GM12878 (cell line): ENCODE data around the gene CD52. TPM values are rescaled to one million over a fixed set of nuclear protein-coding genes. Genes with fewer than 3 reads are reported as not detected.

ENCODE experiments used
- ATAC-seq: fragments of 200-7000 bp; cut with Tn5 transposase; 3 replicates; pipeline ENCODE4 v1.9.1; 2020; ENCODE audit warnings: mild to moderate bottlenecking, moderate library complexity
- BruUV-seq: library from RNA; stranded (reverse); fragments of 400-500 nt; replicated peaks from 2 replicates; lab custom pipeline; 2021; lab: Mats Ljungman, UMichigan
- CTCF ChIA-PET: fragments of 300-600 bp; sonication (Branson Sonifier 250); formaldehyde crosslinking; extraction: SDS; loops from one replicate; lab custom pipeline; 2021; ENCODE audit warnings: inconsistent platforms; lab: Yijun Ruan, JAX
- POLR2A ChIA-PET: fragments of 350-600 bp; formaldehyde crosslinking; extraction: SDS; loops from one replicate; lab custom pipeline; 2021; ENCODE audit warnings: inconsistent platforms; lab: Charles Lee
- RAD21 ChIA-PET: fragments of 300-600 bp; sonication (Branson Sonifier 250); formaldehyde crosslinking; loops from one replicate; lab custom pipeline; 2023; ENCODE audit warnings: antibody characterized with exemption; ENCODE audit not compliant: unreplicated experiment; lab: Charles Lee
- SMC1A ChIA-PET: fragments of 300-600 bp; sonication (Branson Sonifier 250); formaldehyde crosslinking; loops from one replicate; lab custom pipeline; 2023; ENCODE audit not compliant: unreplicated experiment, uncharacterized antibody; lab: Charles Lee
- DNase-seq: peaks from one replicate; pipeline ENCODE4 v3.0.0-alpha.2; 2011; ENCODE audit warnings: low read depth, low spot score
- FAIRE-seq: peaks from 3 replicates; lab custom pipeline; 2011; peaks lifted over from hg19 to GRCh38; lab: Jason Lieb, UNC
- H2AFZ ChIP-seq: 2 replicates; pipeline ENCODE4 v1.6.0; 2011; ENCODE audit warnings: low read depth, low read length, control low read depth; ENCODE audit not compliant: control insufficient read depth
- H3K27ac ChIP-seq: 2 replicates; pipeline ENCODE4 v1.5.1; 2011; ENCODE audit warnings: control low read depth; ENCODE audit not compliant: control insufficient read depth, insufficient read depth
- H3K27me3 ChIP-seq, 2 experiments: replicated peaks in 1 of 2; 2 replicates each; pipeline versions ENCODE4 v1.6.0 to v1.6.1; 2011; ENCODE audit warnings: low read length in 1 of 2; ENCODE audit not compliant: control insufficient read depth in 2 of 2, insufficient read depth in 2 of 2
- H3K36me3 ChIP-seq, 2 experiments: 2 replicates each; pipeline ENCODE4 v1.5.1; 2011; ENCODE audit warnings: low read length in 1 of 2; ENCODE audit not compliant: control insufficient read depth in 2 of 2, insufficient read depth in 2 of 2
- H3K4me1 ChIP-seq: 2 replicates; pipeline ENCODE4 v1.6.1; 2011; ENCODE audit warnings: mild to moderate bottlenecking, low read length, moderate library complexity, mixed read lengths; ENCODE audit not compliant: control insufficient read depth, insufficient read depth
- H3K4me2 ChIP-seq: 2 replicates; pipeline ENCODE4 v1.6.0; 2011; ENCODE audit warnings: control low read depth; ENCODE audit not compliant: control insufficient read depth, insufficient read depth
- H3K4me3 ChIP-seq: fragments of 200-600 bp; sonication (generic); 2 replicates; pipeline ENCODE4 v1.5.1; 2016
- H3K79me2 ChIP-seq: 2 replicates; pipeline ENCODE4 v1.6.0; 2011; ENCODE audit warnings: low read length; ENCODE audit not compliant: control insufficient read depth, insufficient read depth
- H3K9ac ChIP-seq: 2 replicates; pipeline ENCODE4 v1.8.0; 2011; ENCODE audit warnings: low read length, control low read depth, mixed read lengths; ENCODE audit not compliant: control insufficient read depth, insufficient read depth
- H3K9me3 ChIP-seq: replicated peaks from 3 replicates; pipeline ENCODE4 v1.5.1; 2011; ENCODE audit warnings: mild to moderate bottlenecking, low read length; ENCODE audit not compliant: control insufficient read depth, insufficient read depth
- H4K20me1 ChIP-seq: 2 replicates; pipeline ENCODE4 v1.6.0; 2011; ENCODE audit not compliant: control insufficient read depth, insufficient read depth
- ASH2L ChIP-seq: fragments of 300-600, 200-600 bp; sonication (generic); IDR thresholded peaks from 2 replicates; pipeline ENCODE4 v1.6.1; 2017; ENCODE audit warnings: low read depth, mild to moderate bottlenecking, borderline replicate concordance
- CHD1 ChIP-seq: IDR thresholded peaks from 2 replicates; pipeline ENCODE4 v1.6.1; 2012; ENCODE audit warnings: low read depth, low read length, improper control_type of control experiment
- NR2C2 ChIP-seq: IDR thresholded peaks from 2 replicates; pipeline ENCODE4 v1.6.1; 2011; ENCODE audit warnings: borderline replicate concordance, low read depth; ENCODE audit not compliant: control insufficient read depth, insufficient read length
- SREBF2 ChIP-seq: IDR thresholded peaks from 2 replicates; pipeline ENCODE4 v1.6.1; 2012; ENCODE audit warnings: mild to moderate bottlenecking, low read length
- SRF ChIP-seq, 2 experiments: IDR thresholded peaks; 2 replicates each; pipeline ENCODE4 v1.6.1; 2011; ENCODE audit warnings: low read depth in 2 of 2, low read length in 2 of 2, mild to moderate bottlenecking in 1 of 2, moderate library complexity in 1 of 2
- TAF1 ChIP-seq: IDR thresholded peaks from 2 replicates; pipeline ENCODE4 v1.6.1; 2011; ENCODE audit warnings: mild to moderate bottlenecking, low read depth, low read length, borderline replicate concordance
- TARDBP ChIP-seq: IDR thresholded peaks from 2 replicates; pipeline ENCODE4 v1.6.1; 2016; ENCODE audit warnings: borderline replicate concordance
- TBL1XR1 ChIP-seq: IDR thresholded peaks from 2 replicates; pipeline ENCODE4 v1.6.1; 2012; ENCODE audit warnings: low read depth, low read length, improper control_type of control experiment
- WRNIP1 ChIP-seq: IDR thresholded peaks from 2 replicates; pipeline ENCODE4 v1.6.1; 2011; ENCODE audit warnings: low read depth, low read length, improper control_type of control experiment, borderline replicate concordance
- WGBS: methylation state at CpG from one replicate; pipeline ENCODE4 v1.1.6; 2016; ENCODE audit warnings: low lambda C conversion rate; ENCODE audit not compliant: insufficient replicate concordance, insufficient coverage; ENCODE audit errors: missing lambda C conversion rate; 5-methylcytosine and 5-hydroxymethylcytosine counted together
- in situ Hi-C: fragments of 300-500 bp; cut with MboI; formaldehyde crosslinking; loops from 9 replicates; pipeline ENCODE4 v1.14.3; 2018; ENCODE audit warnings: mixed read lengths
- intact Hi-C: fragments of 100-400 bp; cut with micrococcal nuclease; formaldehyde crosslinking; loops from one replicate; pipeline ENCODE4 v1.14.2; 2022; ENCODE audit not compliant: unreplicated experiment
- polyA plus RNA-seq, 11 experiments: library from polyadenylated mRNA; depleted of rRNA in 4 of 11; unstranded in 6 of 11; stranded (reverse) in 5 of 11; fragments of >200 nt; fragmentation: Nextera tagmentation in 4 of 11; fragmentation: Illumina TruSeq in 1 of 11; extraction: Ambion mirVana in 4 of 11; extraction: Trizol in 1 of 11; gene quantifications; 1 replicate in 1 of 11; 2 replicates in 10 of 11; pipeline versions ENCODE4 v1.2.1 to v1.2.3, GENCODE V29; 2011 to 2016; ENCODE audit warnings: inconsistent platforms in 2 of 11, missing spikeins in 2 of 11, low read depth in 1 of 11
- total RNA-seq, 4 experiments: library from RNA; depleted of rRNA in 3 of 4; stranded (reverse); fragments of >200 nt in 3 of 4; fragmentation: Illumina TruSeq in 1 of 4; extraction: Trizol in 1 of 4; gene quantifications; 2 replicates each; pipeline versions ENCODE4 v1.2.1 to v1.2.3, GENCODE V29; 2013 to 2021
- TF ChIP-seq, protein P1 (sequence below): fragments of 450-650 bp; formaldehyde crosslinking; IDR thresholded peaks from 2 replicates; pipeline ENCODE4 v1.4.0; 2022; ENCODE audit warnings: mild to moderate bottlenecking, moderate library complexity
- TF ChIP-seq, protein P2 (sequence below): fragments of 450-650 bp; IDR thresholded peaks from 2 replicates; pipeline ENCODE4 v1.6.1; 2017; ENCODE audit warnings: low read depth, mild to moderate bottlenecking, moderate library complexity
- TF ChIP-seq, protein P3 (sequence below): IDR thresholded peaks from 2 replicates; pipeline ENCODE4 v1.6.1; 2012; ENCODE audit warnings: low read depth, low read length, improper control_type of control experiment

The CD52 gene
- total and polyA plus RNA-seq, 10 of the 15 experiments (the other 5 are each of a cell fraction or from before 2014, with no cell fraction given): 237 to 2,736 (median 532) TPM

DNA sequence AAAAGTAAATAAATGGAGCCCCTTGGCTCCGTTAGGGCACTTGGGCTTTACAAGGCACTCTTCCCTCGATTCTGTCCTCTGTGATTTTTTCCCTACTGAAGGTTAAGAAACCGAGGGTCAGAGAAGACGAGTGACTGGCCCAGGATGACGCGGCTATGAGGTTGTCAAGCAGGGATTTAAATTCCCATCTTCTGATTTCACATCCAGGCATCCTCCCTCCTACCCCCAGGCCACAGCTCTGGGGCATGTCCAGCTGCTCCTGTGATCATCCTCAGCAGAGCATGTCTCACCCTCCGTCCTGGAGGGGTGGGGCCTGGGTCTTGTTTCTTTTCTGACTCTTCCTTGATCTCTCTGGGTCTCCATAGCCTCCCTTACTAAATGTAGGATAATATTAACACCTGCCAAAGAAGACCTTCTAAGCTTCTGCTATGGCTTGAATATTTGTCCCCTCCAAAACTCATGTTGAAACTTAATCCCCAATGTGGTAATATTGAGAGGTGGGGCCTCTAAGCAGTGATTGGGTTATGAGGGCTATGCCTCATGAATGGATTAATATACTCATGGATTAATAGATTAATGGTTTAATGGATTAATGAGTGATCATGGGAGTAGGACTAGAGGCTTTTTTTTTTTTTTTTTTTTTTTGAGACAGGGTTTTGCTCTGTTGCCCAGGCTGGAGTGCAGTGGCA, 31.6 kb downstream of the CD52 start (continued):
- TF ChIP-seq, protein P1, sequence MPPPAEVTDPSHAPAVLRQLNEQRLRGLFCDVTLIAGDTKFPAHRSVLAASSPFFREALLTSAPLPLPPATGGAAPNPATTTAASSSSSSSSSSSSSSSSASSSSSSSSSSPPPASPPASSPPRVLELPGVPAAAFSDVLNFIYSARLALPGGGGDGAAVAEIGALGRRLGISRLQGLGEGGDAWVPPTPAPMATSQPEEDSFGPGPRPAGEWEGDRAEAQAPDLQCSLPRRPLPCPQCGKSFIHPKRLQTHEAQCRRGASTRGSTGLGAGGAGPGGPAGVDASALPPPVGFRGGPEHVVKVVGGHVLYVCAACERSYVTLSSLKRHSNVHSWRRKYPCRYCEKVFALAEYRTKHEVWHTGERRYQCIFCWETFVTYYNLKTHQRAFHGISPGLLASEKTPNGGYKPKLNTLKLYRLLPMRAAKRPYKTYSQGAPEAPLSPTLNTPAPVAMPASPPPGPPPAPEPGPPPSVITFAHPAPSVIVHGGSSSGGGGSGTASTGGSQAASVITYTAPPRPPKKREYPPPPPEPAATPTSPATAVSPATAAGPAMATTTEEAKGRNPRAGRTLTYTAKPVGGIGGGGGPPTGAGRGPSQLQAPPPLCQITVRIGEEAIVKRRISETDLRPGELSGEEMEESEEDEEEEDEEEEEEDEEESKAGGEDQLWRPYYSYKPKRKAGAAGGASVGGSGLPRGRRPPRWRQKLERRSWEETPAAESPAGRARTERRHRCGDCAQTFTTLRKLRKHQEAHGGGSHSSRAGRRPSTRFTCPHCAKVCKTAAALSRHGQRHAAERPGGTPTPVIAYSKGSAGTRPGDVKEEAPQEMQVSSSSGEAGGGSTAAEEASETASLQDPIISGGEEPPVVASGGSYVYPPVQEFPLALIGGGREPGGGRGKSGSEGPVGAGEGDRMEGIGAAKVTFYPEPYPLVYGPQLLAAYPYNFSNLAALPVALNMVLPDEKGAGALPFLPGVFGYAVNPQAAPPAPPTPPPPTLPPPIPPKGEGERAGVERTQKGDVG (CRISPR knock-in tag): no peak
- TF ChIP-seq, protein P2, sequence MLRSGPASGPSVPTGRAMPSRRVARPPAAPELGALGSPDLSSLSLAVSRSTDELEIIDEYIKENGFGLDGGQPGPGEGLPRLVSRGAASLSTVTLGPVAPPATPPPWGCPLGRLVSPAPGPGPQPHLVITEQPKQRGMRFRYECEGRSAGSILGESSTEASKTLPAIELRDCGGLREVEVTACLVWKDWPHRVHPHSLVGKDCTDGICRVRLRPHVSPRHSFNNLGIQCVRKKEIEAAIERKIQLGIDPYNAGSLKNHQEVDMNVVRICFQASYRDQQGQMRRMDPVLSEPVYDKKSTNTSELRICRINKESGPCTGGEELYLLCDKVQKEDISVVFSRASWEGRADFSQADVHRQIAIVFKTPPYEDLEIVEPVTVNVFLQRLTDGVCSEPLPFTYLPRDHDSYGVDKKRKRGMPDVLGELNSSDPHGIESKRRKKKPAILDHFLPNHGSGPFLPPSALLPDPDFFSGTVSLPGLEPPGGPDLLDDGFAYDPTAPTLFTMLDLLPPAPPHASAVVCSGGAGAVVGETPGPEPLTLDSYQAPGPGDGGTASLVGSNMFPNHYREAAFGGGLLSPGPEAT: no peak

DNA sequence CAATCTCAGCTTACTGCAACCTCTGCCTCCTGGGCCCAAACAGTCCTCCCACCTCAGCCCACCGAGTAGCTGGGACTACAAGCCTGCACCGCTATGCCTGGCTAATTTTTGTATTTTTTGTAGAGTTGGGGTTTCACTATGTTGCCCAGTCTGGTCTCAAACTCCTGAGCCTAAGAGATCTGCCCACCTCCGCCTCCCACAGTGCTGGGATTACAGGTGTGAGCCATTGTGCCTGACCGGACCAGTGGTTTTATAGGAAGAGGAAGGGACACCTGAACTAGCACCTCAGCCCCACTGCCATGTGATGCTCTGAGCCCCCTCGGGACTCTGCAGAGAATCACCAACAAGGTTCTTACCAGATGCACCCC, 32.1 kb downstream of the CD52 start:
- H3K4me1 ChIP-seq: no peaks in the 10 kb centered on the region
- RAD21 ChIA-PET: no interaction called here
- H4K20me1 ChIP-seq: no peaks in the 10 kb centered on the region
- DNase-seq (no peak), FAIRE-seq (no peak), ATAC-seq (no peak)
- TF ChIP-seq ASH2L: no peak
- TF ChIP-seq TBL1XR1: no peak
- TF ChIP-seq NR2C2: no peak
- TF ChIP-seq, protein P3, sequence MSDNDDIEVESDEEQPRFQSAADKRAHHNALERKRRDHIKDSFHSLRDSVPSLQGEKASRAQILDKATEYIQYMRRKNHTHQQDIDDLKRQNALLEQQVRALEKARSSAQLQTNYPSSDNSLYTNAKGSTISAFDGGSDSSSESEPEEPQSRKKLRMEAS: no peak
- TF ChIP-seq SRF (IDR thresholded peaks at IDR 0.05; ENCODE audit: low read depth in 2 of 2, low read length in 2 of 2): no peak
- no peak for TF ChIP-seq WRNIP1
- TF ChIP-seq TARDBP: no peak
- TF ChIP-seq TAF1: no peak
- no peak for TF ChIP-seq SREBF2
- TF ChIP-seq CHD1: no peak
- H3K27ac ChIP-seq: no peak overlapping the region
- no peaks in the 10 kb centered on the region for H3K27me3 ChIP-seq
- H3K36me3 ChIP-seq: no peaks in the 10 kb centered on the region
- H3K4me3 ChIP-seq: no peak overlapping the region
- no peaks in the 10 kb centered on the region for H3K79me2 ChIP-seq
- H2AFZ ChIP-seq: no peak overlapping the region
- in situ Hi-C loops: no loop called here
- no TSS peak for BruUV-seq
- no peaks in the 10 kb centered on the region for H3K9me3 ChIP-seq
- POLR2A ChIA-PET: interaction anchor here (0.6 to 0.7 kb wide), 2 partner anchors 14 to 63 kb away, joined by 4 to 6 read pairs; no protein-coding TSS in a partner anchor
- intact Hi-C loops: no loop called here
- H3K9ac ChIP-seq: no peak overlapping the region
- WGBS: 34% methylated on average over 5 of the region's 5 CpGs
- CTCF ChIA-PET: interaction anchor here (1.0 to 3.4 kb wide), 3 partner anchors 28 to 66 kb away, joined by 3 to 13 read pairs (median 4); partner anchors contain the start of gene CD52
- no peak overlapping the region for H3K4me2 ChIP-seq
- SMC1A ChIA-PET: no interaction called here
